Neural cell (in vitro differentiated cells): ENCODE measurements around the gene C17orf113. TPM values are rescaled to one million over a fixed set of nuclear protein-coding genes. Genes with fewer than 3 reads are reported as not detected.

Experiments used
- H2AFZ ChIP-seq: fragments of 200-600, 300-800 bp; sonication (generic), shearing (Covaris generic); 2 replicates; pipeline ENCODE4 v1.6.0; 2014; ENCODE audit warnings: low read depth, mild to moderate bottlenecking, antibody characterized with exemption, low read length, moderate library complexity
- H3F3A ChIP-seq: fragments of 200-600 bp; shearing (Covaris generic); 2 replicates; pipeline ENCODE4 v1.6.1; 2016; ENCODE audit warnings: mild to moderate bottlenecking, moderate library complexity, mixed read lengths, antibody characterized with exemption, low read length; ENCODE audit not compliant: insufficient read depth, poor library complexity, severe bottlenecking
- H3K27ac ChIP-seq: fragments of 200-600, 300-800 bp; sonication (generic), shearing (Covaris generic); 2 replicates; pipeline ENCODE4 v1.5.1; 2014; ENCODE audit warnings: mild to moderate bottlenecking, low read length, moderate library complexity
- H3K27me3 ChIP-seq: fragments of 300-800, 200-600 bp; sonication (generic), shearing (Covaris generic); 2 replicates; pipeline ENCODE4 v1.6.0; 2014; ENCODE audit warnings: mild to moderate bottlenecking, low read depth, low read length, moderate library complexity; ENCODE audit not compliant: insufficient read depth
- H3K36me3 ChIP-seq: fragments of 300-800, 200-600 bp; sonication (generic), shearing (Covaris generic); 2 replicates; pipeline ENCODE4 v1.5.1; 2014; ENCODE audit warnings: mild to moderate bottlenecking, antibody characterized with exemption, low read length, moderate library complexity; ENCODE audit not compliant: insufficient read depth
- H3K4me2 ChIP-seq: fragments of 300-800, 200-600 bp; sonication (generic), shearing (Covaris generic); 2 replicates; pipeline ENCODE4 v1.6.0; 2014; ENCODE audit warnings: mild to moderate bottlenecking, low read length
- H3K4me3 ChIP-seq: fragments of 300-800, 200-600 bp; sonication (generic), shearing (Covaris generic); 2 replicates; pipeline ENCODE4 v1.5.1; 2014; ENCODE audit warnings: mild to moderate bottlenecking, low read length, moderate library complexity
- H3K79me2 ChIP-seq: fragments of 200-600 bp; shearing (Covaris generic); replicated peaks from 2 replicates; pipeline ENCODE4 v1.6.0; 2014; ENCODE audit warnings: mild to moderate bottlenecking, low read length, moderate library complexity; ENCODE audit not compliant: insufficient read depth
- H3K9ac ChIP-seq: fragments of 300-800, 200-600 bp; sonication (generic), shearing (Covaris generic); 2 replicates; pipeline ENCODE4 v1.6.1; 2016; ENCODE audit warnings: mild to moderate bottlenecking, low read length, mixed read lengths
- H3K9me2 ChIP-seq: fragments of 200-600 bp; shearing (Covaris generic); 2 replicates; pipeline ENCODE4 v1.6.1; 2016; ENCODE audit warnings: mild to moderate bottlenecking, low read length, mixed read lengths; ENCODE audit not compliant: insufficient read depth
- H3K9me3 ChIP-seq: fragments of 200-600, 300-800 bp; sonication (generic), shearing (Covaris generic); 2 replicates; pipeline ENCODE4 v1.6.1; 2016; ENCODE audit warnings: mild to moderate bottlenecking, mixed run types, low read length, moderate library complexity, mixed read lengths
- H4K20me1 ChIP-seq: fragments of 200-600 bp; shearing (Covaris generic); 2 replicates; pipeline ENCODE4 v1.6.1; 2016; ENCODE audit warnings: mild to moderate bottlenecking, mixed run types; ENCODE audit not compliant: insufficient read depth
- EP300 ChIP-seq: fragments of 450-650 bp; conservative IDR thresholded peaks from 2 replicates; pipeline ENCODE4 v1.6.1; 2014; ENCODE audit warnings: antibody characterized with exemption, mild to moderate bottlenecking, moderate library complexity; ENCODE audit not compliant: poor library complexity, severe bottlenecking
- EZH2 ChIP-seq: fragments of 200-600, 300-800 bp; shearing (Covaris generic), sonication (generic); IDR thresholded peaks from 2 replicates; pipeline ENCODE4 v1.6.1; 2014; ENCODE audit warnings: antibody characterized with exemption, low read length, borderline replicate concordance, mild to moderate bottlenecking; ENCODE audit not compliant: insufficient read depth, poor library complexity, severe bottlenecking
- MXI1 ChIP-seq: fragments of 450-650 bp; conservative IDR thresholded peaks from 2 replicates; pipeline ENCODE4 v1.6.1; 2014; ENCODE audit warnings: antibody characterized with exemption, mild to moderate bottlenecking; ENCODE audit not compliant: poor library complexity, severe bottlenecking
- POLR2AphosphoS5 ChIP-seq: IDR thresholded peaks from 2 replicates; pipeline ENCODE4 v1.6.1; 2012
- RAD21 ChIP-seq: fragments of 450-650 bp; conservative IDR thresholded peaks from 2 replicates; pipeline ENCODE4 v1.6.1; 2014; ENCODE audit warnings: antibody characterized with exemption, mild to moderate bottlenecking, moderate library complexity
- SMC3 ChIP-seq: fragments of 450-650 bp; conservative IDR thresholded peaks from 2 replicates; pipeline ENCODE4 v1.6.1; 2014; ENCODE audit warnings: antibody characterized with exemption, mild to moderate bottlenecking, moderate library complexity; ENCODE audit not compliant: poor library complexity
- TAF1 ChIP-seq: IDR thresholded peaks from 2 replicates; pipeline ENCODE4 v1.6.1; 2012; ENCODE audit warnings: low read depth
- polyA plus RNA-seq: library from polyadenylated mRNA; depleted of rRNA; stranded (reverse); fragments of >200 nt; gene quantifications from 2 replicates; pipeline ENCODE4 v1.2.3, GENCODE V29; 2014
- TF ChIP-seq, protein P1 (sequence below): fragments of 450-650 bp; IDR thresholded peaks from 2 replicates; pipeline ENCODE4 v1.5.1; 2014; ENCODE audit warnings: antibody characterized with exemption, mild to moderate bottlenecking, moderate library complexity; ENCODE audit not compliant: poor library complexity, severe bottlenecking
- TF ChIP-seq, protein P2 (sequence below): IDR thresholded peaks from 2 replicates; pipeline ENCODE4 v1.6.1; 2012; ENCODE audit warnings: borderline replicate concordance

Gene C17orf113
- polyA plus RNA-seq, 1 donor from 2014 or later: 5.2 TPM

DNA sequence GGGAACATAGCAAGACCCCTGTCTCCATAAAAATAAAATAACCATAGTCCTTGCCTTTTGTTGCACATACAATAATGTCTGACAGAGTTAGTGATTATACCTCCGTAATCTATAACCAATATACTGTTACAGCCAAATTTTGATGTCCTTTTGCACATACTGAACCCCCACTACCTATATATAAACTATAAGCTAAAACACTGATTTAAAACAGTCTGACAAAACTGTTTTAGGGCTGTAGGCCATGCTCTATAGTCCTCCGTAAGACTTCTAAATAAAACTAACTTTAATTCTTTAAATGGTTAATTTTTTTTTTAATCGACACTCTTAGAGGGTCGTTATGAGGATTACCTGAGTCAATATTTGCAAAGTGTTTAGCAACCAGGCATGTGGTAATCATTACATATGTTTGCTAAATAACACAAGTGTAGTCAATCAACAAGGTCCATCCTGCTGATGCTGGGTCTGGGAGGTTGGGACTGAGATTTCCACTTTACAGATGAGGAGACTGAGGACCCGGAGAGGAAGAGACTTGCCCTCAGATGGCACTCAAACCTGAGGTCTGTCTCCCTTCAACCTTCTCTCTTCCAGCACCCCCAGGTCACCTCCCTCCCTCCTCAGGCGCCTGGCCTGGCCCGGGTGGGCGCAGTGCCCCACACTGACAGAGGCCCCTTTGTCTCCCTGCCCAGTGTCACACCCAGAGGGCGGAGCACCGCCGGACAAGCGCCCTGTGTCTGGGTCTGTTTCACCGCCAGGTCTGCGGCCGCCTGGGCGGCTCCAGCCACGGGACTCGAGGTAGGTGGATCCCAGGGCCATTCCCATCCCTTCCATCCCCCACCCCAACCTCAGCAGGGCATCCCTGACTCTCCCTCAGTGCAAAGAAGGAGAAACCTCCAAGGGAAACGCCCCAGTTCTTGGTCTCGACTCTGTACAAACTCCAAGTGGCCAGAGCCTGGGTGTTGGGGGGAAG is 37.6 kb upstream of the C17orf113 start:
- Histone ChIP-seq H3K79me2 (no peaks in the 10 kb centered on the region), H2AFZ (no peak overlapping the region), H3K9me3 (no peaks in the 10 kb centered on the region), H3K36me3 (no peaks in the 10 kb centered on the region), H3K9ac (no peak overlapping the region), H3K27ac (no peak overlapping the region), H3F3A (no peaks in the 10 kb centered on the region), H3K27me3 (no peaks in the 10 kb centered on the region), H3K9me2 (no peaks in the 10 kb centered on the region), H4K20me1 (no peaks in the 10 kb centered on the region), H3K4me2 (no peak overlapping the region), H3K4me3 (no peak overlapping the region)
- TF ChIP-seq EP300 (no peak), EZH2 (no peak), TAF1 (no peak), RAD21 (no peak), POLR2AphosphoS5 (no peak), MXI1 (no peak), SMC3 (no peak)
- TF ChIP-seq, protein P1, sequence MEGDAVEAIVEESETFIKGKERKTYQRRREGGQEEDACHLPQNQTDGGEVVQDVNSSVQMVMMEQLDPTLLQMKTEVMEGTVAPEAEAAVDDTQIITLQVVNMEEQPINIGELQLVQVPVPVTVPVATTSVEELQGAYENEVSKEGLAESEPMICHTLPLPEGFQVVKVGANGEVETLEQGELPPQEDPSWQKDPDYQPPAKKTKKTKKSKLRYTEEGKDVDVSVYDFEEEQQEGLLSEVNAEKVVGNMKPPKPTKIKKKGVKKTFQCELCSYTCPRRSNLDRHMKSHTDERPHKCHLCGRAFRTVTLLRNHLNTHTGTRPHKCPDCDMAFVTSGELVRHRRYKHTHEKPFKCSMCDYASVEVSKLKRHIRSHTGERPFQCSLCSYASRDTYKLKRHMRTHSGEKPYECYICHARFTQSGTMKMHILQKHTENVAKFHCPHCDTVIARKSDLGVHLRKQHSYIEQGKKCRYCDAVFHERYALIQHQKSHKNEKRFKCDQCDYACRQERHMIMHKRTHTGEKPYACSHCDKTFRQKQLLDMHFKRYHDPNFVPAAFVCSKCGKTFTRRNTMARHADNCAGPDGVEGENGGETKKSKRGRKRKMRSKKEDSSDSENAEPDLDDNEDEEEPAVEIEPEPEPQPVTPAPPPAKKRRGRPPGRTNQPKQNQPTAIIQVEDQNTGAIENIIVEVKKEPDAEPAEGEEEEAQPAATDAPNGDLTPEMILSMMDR: no peak
- TF ChIP-seq, protein P2, sequence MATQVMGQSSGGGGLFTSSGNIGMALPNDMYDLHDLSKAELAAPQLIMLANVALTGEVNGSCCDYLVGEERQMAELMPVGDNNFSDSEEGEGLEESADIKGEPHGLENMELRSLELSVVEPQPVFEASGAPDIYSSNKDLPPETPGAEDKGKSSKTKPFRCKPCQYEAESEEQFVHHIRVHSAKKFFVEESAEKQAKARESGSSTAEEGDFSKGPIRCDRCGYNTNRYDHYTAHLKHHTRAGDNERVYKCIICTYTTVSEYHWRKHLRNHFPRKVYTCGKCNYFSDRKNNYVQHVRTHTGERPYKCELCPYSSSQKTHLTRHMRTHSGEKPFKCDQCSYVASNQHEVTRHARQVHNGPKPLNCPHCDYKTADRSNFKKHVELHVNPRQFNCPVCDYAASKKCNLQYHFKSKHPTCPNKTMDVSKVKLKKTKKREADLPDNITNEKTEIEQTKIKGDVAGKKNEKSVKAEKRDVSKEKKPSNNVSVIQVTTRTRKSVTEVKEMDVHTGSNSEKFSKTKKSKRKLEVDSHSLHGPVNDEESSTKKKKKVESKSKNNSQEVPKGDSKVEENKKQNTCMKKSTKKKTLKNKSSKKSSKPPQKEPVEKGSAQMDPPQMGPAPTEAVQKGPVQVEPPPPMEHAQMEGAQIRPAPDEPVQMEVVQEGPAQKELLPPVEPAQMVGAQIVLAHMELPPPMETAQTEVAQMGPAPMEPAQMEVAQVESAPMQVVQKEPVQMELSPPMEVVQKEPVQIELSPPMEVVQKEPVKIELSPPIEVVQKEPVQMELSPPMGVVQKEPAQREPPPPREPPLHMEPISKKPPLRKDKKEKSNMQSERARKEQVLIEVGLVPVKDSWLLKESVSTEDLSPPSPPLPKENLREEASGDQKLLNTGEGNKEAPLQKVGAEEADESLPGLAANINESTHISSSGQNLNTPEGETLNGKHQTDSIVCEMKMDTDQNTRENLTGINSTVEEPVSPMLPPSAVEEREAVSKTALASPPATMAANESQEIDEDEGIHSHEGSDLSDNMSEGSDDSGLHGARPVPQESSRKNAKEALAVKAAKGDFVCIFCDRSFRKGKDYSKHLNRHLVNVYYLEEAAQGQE: no peak

DNA sequence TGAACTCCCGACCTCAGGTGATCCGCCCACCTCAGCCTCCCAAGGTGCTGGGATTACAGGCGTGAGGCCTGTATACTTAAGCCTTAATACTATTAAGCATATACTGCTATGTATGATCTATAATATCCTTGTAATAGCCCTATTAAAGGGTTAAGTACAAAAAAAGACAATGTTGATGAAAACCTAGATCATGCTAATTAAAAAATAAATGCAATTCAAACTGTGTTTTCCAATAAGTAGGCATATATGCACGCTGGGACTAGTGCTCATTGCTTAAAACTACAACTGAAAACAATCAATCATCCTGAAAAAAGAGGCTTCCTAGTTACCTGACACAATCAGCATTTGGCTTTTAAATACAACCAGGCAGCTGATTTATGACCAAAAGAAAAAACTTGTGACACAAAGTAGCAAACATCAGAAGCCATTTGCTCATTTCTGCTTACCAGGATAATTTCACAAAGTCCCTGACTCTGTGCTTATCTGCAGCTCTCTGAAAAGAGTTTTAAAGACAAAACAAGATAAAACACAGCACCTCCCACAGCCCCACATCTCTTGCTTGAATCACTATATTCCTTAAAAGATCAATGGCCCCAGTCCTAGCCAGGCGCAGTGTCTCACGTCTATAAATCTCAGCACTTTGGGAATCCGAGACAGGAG is 36.8 kb upstream of the C17orf113 start:
- H3K4me2 ChIP-seq: no peak overlapping the region
- H3K9me3 ChIP-seq: no peaks in the 10 kb centered on the region
- no peaks in the 10 kb centered on the region for H3F3A ChIP-seq
- H3K9ac ChIP-seq: no peak overlapping the region
- no peak for TF ChIP-seq MXI1
- no peak for TF ChIP-seq POLR2AphosphoS5
- TF ChIP-seq SMC3: no peak
- no peak for TF ChIP-seq EZH2
- TF ChIP-seq, protein P1: no peak
- no peak for TF ChIP-seq EP300
- TF ChIP-seq TAF1: no peak
- TF ChIP-seq, protein P2: no peak
- TF ChIP-seq RAD21: no peak
- H4K20me1 ChIP-seq: no peaks in the 10 kb centered on the region
- H3K27me3 ChIP-seq: no peaks in the 10 kb centered on the region
- no peaks in the 10 kb centered on the region for H3K79me2 ChIP-seq
- no peak overlapping the region for H2AFZ ChIP-seq
- H3K9me2 ChIP-seq: no peaks in the 10 kb centered on the region
- H3K36me3 ChIP-seq: no peaks in the 10 kb centered on the region
- no peak overlapping the region for H3K4me3 ChIP-seq
- no peak overlapping the region for H3K27ac ChIP-seq
